T-helper 2 cell (primary cell): ENCODE measurements around the gene CEBPE.
"Not testable (repeated sequence)": the region's sequence is repeated elsewhere in the genome, so short reads cannot be mapped to it uniquely, and the experiment has no call there.

Experiments used
- DNase-seq, 5 experiments: peaks; one replicate each; pipeline versions ENCODE4 v3.0.0 to v3.0.0-alpha.2; 2012 to 2022

The CEBPE gene

GRCh38 chr14:23120541-23121251 lies 1.6 kb upstream of the CEBPE start:
- peak; percentile 34 to 81 (median 68) for DNase-seq

- peak in 2 of 5 experiments; percentile 12 to 77 for DNase-seq
These were observed 590 bp upstream of the CEBPE start for GRCh38 chr14:23119363-23120327.

- no peak for DNase-seq
These were observed 1.6 kb downstream of the CEBPE start for GRCh38 chr14:23117371-23118020.

GRCh38 chr14:23115918-23116317 lies 3.1 kb downstream of the CEBPE start:
- no peak for DNase-seq

DNA sequence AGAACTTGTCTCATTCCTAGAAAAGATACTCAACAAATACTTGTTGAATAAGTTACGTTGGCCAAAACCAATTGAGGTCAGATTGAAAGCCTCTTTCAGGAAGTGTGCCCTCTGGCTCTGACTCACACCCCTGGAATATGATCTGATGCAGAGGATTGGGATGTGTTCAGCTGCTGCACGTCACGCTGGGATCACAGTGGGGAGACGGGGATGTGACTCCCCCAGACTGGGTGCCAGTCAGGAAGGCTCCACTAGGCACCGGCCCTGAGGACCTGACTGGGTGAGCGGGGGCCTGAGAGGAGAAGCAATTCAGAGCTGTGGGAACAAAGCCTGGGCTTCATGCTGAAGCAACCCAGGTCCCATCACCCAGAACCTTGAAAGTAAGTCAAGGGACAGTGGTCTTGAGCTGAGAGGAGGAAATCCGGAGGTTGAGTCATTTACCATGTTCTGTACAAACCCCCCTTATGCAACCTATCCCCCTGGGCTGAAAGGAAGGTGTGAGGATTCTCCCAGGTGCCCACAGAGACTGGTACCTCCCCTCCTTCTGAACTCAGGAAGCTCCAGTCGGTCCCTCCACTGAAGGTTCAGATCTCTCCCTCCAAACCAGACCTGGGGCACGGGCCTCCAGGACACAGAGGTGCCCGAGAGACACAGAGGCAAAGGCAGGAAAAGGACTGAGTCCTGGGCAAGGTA lies 3.9 kb downstream of the CEBPE start:
- DNase-seq: no peak

- no peak for DNase-seq
These were observed 4.4 kb downstream of the CEBPE start for GRCh38 chr14:23114669-23115038.

DNA sequence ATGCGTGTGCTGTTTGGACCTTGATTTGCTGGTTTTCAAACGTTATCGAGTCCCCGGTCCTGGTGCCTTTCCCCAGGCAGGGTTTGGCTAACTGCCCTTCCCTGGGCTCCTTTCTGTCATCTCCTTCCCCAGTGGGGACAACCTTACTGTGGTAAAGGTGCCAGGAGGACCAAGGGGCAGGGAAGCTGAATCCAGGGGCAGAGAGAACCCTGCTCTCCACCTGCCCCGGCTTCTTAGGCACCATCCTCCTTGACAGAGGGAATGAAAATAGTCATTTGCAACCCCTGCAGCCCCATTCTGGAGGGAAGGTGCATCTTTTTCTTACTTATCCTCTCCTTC lies 5.0 kb downstream of the CEBPE start:
- no peak for DNase-seq

DNA sequence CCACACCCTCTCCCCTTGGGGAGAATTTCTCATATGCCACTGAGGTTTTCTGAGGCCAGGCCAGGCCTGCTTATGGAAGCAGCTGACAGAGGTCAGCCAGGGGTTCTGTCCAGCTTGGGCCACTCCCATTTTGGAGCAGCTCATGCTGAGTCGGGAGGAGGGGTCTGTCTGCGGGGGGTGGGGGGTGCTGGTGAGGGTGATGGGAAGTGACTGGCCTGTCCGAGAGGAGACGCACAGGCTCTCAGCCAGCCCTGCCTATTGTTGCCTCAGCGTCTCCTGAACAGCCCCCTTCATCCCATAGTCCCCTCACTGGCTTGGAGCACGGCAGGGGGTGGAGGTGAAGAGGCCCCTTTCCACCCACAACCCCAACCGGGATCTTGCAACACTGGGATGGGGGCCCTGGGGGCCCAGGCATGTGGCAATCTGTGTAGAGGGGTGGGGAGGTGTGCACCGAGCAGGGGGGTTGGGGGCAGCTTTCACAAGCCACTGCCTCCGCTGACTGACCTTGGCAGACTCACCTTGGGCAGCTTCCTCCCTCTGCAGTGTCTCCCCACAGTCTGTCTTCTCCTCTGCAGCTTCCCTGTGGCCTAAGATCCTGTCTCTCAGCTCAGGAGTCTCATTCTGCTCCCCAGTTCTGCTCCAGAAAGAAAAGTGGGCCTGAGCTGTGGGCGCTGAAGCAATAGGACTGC lies 5.5 kb downstream of the CEBPE start:
- DNase-seq: no peak

GRCh38 chr14:23112359-23113178 lies 6.5 kb downstream of the CEBPE start:
- peak in 1 of 5 experiments; percentile 17 for DNase-seq

- no peak for DNase-seq
These were observed 8.3 kb downstream of the CEBPE start for GRCh38 chr14:23110579-23111365.

- no peak for DNase-seq
These were observed 9.3 kb downstream of the CEBPE start for GRCh38 chr14:23109769-23110168.

GRCh38 chr14:23108169-23108568 lies 10.9 kb downstream of the CEBPE start:
- not testable (repeated sequence) for DNase-seq

DNA sequence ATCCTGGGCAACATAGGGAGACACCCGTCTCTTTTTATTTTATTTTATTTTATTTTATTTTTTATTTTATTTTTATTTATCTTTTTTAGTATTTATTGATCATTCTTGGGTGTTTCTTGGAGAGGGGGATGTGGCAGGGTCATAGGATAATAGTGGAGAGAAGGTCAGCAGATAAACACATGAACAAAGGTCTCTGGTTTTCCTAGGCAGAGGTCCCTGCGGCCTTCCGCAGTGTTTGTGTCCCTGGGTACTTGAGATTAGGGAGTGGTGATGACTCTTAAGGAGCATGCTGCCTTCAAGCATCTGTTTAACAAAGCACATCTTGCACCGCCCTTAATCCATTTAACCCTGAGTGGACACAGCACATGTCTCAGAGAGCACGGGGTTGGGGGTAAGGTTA lies 11.4 kb downstream of the CEBPE start:
- not testable (repeated sequence) for DNase-seq

DNA sequence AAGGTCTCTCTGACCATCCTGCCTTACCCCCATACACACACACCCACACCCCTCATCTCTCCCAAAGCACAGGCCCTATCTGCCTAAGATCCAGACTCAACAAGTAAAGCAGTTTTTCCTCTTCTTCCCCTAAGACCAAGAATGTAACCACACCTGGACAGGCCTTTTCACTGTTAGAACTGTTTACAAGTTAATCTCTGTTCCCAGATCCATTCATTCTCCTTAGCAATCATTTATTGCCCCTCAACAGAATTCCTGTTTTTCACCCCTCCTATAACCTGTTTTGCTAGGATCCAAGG lies 12.4 kb downstream of the CEBPE start:
- DNase-seq: no peak

DNA sequence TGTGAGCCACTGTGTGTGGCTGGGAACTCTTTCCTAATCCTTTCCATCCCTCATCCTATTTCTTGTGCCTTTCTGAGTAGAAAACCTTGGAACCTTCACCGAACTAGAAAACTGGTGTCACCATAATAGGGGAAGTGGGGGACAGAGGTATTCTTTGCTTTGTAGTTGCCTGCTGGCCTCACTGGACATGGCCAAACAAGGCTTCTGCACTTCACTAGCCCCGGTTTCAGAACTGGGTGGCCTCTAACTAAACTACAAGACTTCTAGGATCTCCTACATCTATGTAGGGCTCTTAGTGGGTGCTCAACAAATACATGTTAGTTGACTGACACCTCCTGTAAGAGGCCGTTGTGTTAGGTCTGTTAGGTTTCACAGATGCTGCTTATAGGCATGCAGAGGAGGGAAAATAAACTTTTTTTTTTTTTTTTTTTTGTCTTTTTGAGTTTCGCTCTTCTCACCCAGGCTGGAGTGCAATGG lies 13.7 kb downstream of the CEBPE start:
- DNase-seq: no peak

DNA sequence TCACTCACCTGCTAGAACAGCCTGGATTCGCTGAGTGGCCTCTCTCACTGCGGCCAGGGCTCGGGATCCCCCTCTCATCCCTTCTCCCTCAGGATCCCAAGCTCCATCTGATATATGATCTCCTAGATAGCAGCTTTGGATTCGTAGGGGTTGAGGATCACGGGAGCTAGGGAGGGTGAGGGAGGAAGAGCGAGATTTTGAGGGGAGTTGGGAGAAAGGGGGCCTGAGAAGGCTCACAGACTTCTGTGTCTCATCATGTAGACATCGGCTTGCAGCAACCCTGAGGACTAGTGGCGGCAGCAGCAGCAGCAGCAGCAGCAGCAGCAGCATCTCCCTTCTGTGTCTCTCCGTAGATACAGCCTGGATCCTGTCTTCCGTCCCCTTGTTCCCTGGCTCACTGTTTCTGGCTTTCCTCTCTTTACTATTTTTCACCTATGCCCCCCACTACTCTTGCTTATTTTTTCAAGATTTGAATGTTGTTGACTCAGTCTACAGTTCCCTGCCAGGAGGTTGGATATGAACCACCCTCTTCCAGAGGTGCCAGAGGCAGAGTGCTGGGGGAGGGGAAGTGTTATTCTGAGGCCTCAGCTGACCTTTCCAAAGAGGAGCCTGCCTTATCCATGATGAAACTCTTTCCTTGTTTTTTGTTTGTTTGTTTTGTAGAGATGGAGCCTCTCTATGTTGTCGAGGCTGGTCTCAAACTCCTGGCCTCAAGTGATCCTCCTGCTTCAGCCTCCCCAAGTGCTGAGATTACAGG lies 14.3 kb downstream of the CEBPE start, which contains the start of gene CIROP:
TSS of gene CIROP (minus strand) at position 399 of the 757 bp plus-strand sequence. CDS start at position 330, 69 bp downstream.
- DNase-seq: no peak

DNA sequence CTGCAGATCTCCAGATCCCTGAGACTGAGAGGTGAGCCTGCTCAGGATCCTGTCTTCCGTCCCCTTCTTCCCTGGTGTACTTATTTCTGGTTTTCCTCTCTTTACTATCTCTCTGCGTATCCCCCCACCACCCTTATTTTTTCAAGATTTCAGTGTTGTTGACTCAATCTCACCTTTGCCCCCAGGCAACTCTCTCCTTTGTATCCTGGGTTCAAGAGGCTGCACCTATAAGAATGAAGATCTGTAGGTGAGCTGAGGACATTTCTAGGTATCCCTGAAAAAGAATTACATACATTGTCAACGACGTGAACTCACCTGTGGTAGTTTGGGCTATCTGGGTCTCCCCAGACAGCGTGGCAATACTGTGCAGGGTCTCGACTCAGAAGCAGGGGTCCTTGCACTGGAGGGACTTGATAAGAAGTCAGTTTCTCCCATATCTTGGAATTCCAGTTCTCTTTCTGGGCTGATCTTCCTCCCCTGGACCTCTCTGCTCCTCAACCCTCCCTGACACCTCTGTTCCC lies 14.9 kb downstream of the CEBPE start:
- DNase-seq: no peak

DNA sequence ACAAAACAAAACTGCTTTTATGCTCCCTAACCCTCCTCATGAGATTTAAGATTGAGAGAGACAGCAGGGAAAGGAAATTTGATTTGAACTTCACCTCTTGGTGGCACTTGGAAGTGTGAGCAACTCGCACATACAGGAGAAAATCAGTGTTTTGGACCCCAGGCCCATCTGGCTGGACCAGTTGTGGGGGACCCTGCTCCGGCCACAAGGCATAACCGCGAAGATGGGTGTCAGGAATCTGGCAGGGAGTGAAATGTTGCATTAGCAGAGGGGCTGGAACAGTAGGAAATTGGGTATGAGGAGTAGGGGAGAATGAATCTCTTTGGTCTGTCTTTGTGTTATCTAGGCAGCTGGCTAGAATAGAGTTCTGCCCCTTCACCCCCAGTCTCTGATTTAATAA lies 15.5 kb downstream of the CEBPE start:
- no peak for DNase-seq

GRCh38 chr14:23102801-23103200 lies 16.3 kb downstream of the CEBPE start:
- DNase-seq: no peak
